Tibial artery (tissue), 4 donors: ENCODE measurements around the gene PTPDC1.
"Not testable (repeated sequence)": the region's sequence is repeated elsewhere in the genome, so short reads cannot be mapped to it uniquely, and the experiment has no call there.

ENCODE experiments used
- DNase-seq, 2 donors: peaks; one replicate each; pipeline ENCODE4 v3.0.0-alpha.2; 2019
- H3K27ac ChIP-seq, 2 donors: fragments of 200-600 bp; sonication (generic) in 1 of 2; 1 replicate in 1 of 2; 2 replicates in 1 of 2; pipeline ENCODE4 v1.5.1; 2018 to 2019; ENCODE audit warnings: mild to moderate bottlenecking in 1 of 2
- H3K27me3 ChIP-seq, 2 donors: fragments of 200-600 bp; sonication (generic) in 1 of 2; one replicate each; pipeline versions ENCODE4 v1.5.1 to v1.6.0; 2016 to 2019
- H3K36me3 ChIP-seq, 3 donors: fragments of 200-600 bp; sonication (generic) in 2 of 3; one replicate each; pipeline ENCODE4 v1.5.1; 2016 to 2019; ENCODE audit warnings: mild to moderate bottlenecking in 2 of 3
- H3K4me1 ChIP-seq, 4 donors: fragments of 200-600 bp; sonication (generic) in 2 of 4; 1 replicate in 3 of 4; 2 replicates in 1 of 4; pipeline ENCODE4 v1.5.1; 2016 to 2019
- H3K4me3 ChIP-seq, 2 donors: fragments of 200-600 bp; sonication (generic) in 1 of 2; 1 replicate in 1 of 2; 2 replicates in 1 of 2; pipeline ENCODE4 v1.5.1; 2018 to 2019; ENCODE audit warnings: mild to moderate bottlenecking in 2 of 2
- H3K9me3 ChIP-seq, 3 donors: fragments of 200-600 bp; sonication (generic) in 1 of 3; one replicate each; pipeline ENCODE4 v1.5.1; 2016 to 2019
- CTCF ChIP-seq, 2 experiments: fragments of 200-600 bp in 1 of 2; fragments of 450-650 bp in 1 of 2; IDR thresholded peaks; one replicate each; pipeline ENCODE4 v1.5.1; 2017 to 2019; ENCODE audit warnings: antibody characterized with exemption in 2 of 2, mild to moderate bottlenecking in 1 of 2, moderate library complexity in 1 of 2
- intact Hi-C: fragments of 100-400 bp; cut with DNase I; formaldehyde crosslinking; loops from one replicate; pipeline ENCODE4 v1.15.0; 2023; ENCODE audit warnings: low total_unique reads

Gene PTPDC1

DNA sequence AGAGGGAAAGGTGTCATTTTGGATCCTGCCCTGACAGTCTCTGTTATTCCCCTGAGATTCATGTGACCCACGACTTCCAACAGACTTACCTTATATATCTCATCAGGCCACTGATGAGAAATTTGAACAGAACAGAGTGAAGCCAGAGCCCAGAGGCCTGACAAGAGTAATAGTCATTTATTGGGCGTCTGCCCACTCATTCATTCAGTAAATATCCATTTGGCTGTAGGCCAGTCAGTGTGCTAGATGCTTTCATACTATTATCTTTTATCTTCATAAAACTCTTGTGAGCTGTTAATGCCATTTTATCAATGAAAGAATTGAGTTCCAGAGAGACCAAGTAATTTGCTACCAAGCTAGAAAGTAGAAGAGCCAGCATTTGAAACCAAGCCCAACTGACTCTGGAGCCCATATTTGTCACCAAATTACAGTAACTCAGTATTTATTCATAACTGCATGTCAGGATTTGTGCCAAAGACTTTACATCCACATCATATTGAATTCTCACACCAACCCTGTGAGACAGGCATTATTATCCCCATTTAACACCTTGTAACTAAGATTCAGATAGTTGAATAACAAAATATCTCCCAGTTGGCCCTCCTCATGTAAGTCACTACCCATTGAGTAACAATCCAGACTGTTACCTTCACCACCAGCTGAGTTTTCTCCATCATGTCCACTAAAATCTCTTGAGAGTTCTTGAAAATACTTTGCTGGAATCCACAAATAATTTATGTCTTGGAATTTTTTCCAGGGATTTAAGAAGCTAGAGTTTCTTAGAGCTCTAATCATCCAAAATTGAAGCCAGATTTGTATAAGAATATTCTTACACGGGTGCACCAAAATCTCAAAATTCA, 2.5 kb downstream of the PTPDC1 start:
- intact Hi-C loops = no loop called here
- peaks cover 0 to 7% (median 0%) of the 10 kb centered on the region in 4 donors for H3K4me1 ChIP-seq
- H3K27ac ChIP-seq = no peak overlapping the region
- peaks cover 0 to 7% (median 4%) of the 10 kb centered on the region in 3 donors for H3K36me3 ChIP-seq
- TF ChIP-seq CTCF (IDR thresholded peaks at IDR 0.05) = no peak
- DNase-seq = no peak
- no peak overlapping the region for H3K4me3 ChIP-seq
- no peaks in the 10 kb centered on the region for H3K9me3 ChIP-seq
- no peaks in the 10 kb centered on the region for H3K27me3 ChIP-seq

- H3K36me3 ChIP-seq = peaks cover 5 to 25% (median 22%) of the 10 kb centered on the region in 3 donors
- H3K4me3 ChIP-seq, intact Hi-C loops, H3K27me3 ChIP-seq, H3K4me1 ChIP-seq, DNase-seq, H3K27ac ChIP-seq, H3K9me3 ChIP-seq: not testable (repeated sequence)
Observed at GRCh38 chr9:94094219-94095145, 10.2 kb downstream of the PTPDC1 start.

DNA sequence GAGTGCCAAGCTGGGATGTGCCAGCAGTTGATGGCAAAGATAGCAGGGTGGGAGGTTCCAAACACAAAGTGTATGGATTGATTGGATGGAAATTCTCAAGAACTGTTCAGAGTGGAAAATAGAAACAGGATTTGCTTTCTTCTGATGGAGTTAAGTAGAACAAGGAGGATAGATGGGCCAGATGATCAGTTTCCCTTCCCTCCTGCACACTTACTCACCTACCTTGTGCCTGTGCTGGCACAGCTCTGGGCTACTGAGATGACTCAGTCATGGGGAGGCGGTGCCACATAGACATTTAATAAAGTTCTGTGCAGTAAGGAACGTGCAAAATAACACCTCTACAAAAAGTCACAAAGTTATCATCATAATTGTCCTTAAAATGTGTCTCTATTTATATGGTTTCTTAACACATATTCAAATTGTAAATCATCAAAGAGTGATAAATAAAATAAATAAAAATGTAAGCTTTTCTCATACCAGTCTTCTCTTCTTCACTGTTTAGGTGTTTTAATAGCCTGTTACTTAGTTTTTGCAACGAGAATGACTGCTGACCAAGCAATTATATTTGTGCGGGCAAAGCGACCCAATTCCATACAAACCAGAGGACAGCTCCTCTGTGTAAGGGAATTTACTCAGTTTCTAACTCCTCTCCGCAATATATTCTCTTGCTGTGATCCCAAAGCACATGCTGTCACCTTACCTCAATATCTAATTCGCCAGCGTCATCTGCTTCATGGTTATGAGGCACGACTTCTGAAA, 12.7 kb downstream of the PTPDC1 start:
- H3K36me3 ChIP-seq = peaks cover 5 to 25% (median 22%) of the 10 kb centered on the region in 3 donors

GRCh38 chr9:94097788-94098414, 13.6 kb downstream of the PTPDC1 start:
- intact Hi-C loops = no loop called here
- Histone ChIP-seq H3K4me1 (no peaks in the 10 kb centered on the region), H3K4me3 (no peak overlapping the region), H3K9me3 (no peaks in the 10 kb centered on the region), H3K27ac (no peak overlapping the region), H3K36me3 (peaks cover 5 to 25% (median 22%) of the 10 kb centered on the region in 3 donors), H3K27me3 (no peaks in the 10 kb centered on the region)
- no peak for DNase-seq
- TF ChIP-seq CTCF (IDR thresholded peaks at IDR 0.05) = no peak

More for the DNA sequence above, 12.7 kb downstream of the PTPDC1 start:
- H3K4me3 ChIP-seq = no peak overlapping the region
- no peaks in the 10 kb centered on the region for H3K4me1 ChIP-seq
- no peaks in the 10 kb centered on the region for H3K27me3 ChIP-seq
- H3K27ac ChIP-seq = no peak overlapping the region
- DNase-seq = no peak
- H3K9me3 ChIP-seq = no peaks in the 10 kb centered on the region
- intact Hi-C loops = no loop called here
- no peak for TF ChIP-seq CTCF (IDR thresholded peaks at IDR 0.05)

DNA sequence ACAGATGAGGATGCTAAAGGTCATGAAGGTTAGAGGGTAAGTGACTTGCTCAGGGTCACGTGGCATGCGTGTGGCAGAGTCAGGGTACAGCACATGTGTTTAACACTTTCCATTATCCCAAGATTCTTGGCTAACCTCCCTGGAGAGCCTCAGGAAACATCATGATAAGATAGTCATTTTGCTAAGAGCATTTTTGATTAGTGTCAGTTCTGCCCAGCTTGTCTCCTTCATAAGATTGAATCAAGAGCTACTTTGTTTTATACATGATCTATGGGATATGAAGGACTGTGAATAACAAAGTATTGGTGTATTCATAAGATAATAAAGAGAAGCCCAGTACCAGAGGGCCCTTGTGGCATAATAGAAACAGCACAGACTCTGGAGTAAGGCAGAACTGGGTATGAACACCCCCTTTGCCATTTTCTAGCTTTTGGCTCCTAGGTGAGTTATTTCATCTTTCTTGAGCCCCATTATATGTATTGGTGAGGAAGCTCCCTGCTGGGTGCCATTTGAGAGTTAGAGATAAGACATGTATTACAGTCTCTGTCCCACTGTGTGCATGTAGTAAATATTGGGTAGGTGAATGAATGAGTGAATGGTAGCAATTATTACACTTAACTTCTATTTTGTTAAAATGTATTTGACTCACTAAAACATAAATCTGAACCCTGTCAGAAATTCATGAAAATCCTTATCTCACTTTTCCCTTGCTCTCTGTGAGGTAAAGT, 16.1 kb downstream of the PTPDC1 start:
- intact Hi-C loops = no loop called here
- no peak for DNase-seq
- Histone ChIP-seq H3K27ac (no peak overlapping the region), H3K27me3 (no peaks in the 10 kb centered on the region), H3K36me3 (peaks cover 5 to 26% (median 25%) of the 10 kb centered on the region in 3 donors), H3K4me3 (no peak overlapping the region), H3K4me1 (no peaks in the 10 kb centered on the region), H3K9me3 (no peaks in the 10 kb centered on the region)
- TF ChIP-seq CTCF (IDR thresholded peaks at IDR 0.05) = no peak
